HUES64 (cell line): ENCODE data around the gene SFSWAP.

Experiments used
- H3K27ac ChIP-seq: 2 replicates; pipeline ENCODE4 v1.7.0; 2013; ENCODE audit warnings: low read depth, low read length, inconsistent platforms
- H3K27me3 ChIP-seq: 2 replicates; pipeline ENCODE4 v1.6.1; 2013; ENCODE audit warnings: mild to moderate bottlenecking, low read length; ENCODE audit not compliant: insufficient read depth
- H3K36me3 ChIP-seq: 2 replicates; pipeline ENCODE4 v1.6.1; 2013; ENCODE audit warnings: mild to moderate bottlenecking, low read length; ENCODE audit not compliant: insufficient read depth
- H3K4me1 ChIP-seq: 2 replicates; pipeline ENCODE4 v1.6.1; 2013; ENCODE audit warnings: mild to moderate bottlenecking, low read length, moderate library complexity; ENCODE audit not compliant: insufficient read depth
- H3K4me3 ChIP-seq: 2 replicates; pipeline ENCODE4 v1.5.1; 2013; ENCODE audit warnings: mild to moderate bottlenecking, low read length, moderate library complexity
- H3K9ac ChIP-seq: 2 replicates; pipeline ENCODE4 v1.6.1; 2013; ENCODE audit warnings: mild to moderate bottlenecking, low read depth, low read length
- H3K9me3 ChIP-seq: 2 replicates; pipeline ENCODE4 v1.6.1; 2013; ENCODE audit warnings: low read depth, low read length; ENCODE audit not compliant: insufficient read depth
- WGBS: fragments of 150-250, 120-280 bp; methylation state at CpG from one replicate; pipeline ENCODE4 v1.1.7; 2013; ENCODE audit warnings: missing lambda C conversion rate; 5-methylcytosine and 5-hydroxymethylcytosine counted together

The SFSWAP gene

GRCh38 chr12:131690320-131690719 lies 20.6 kb upstream of the SFSWAP start:
- Histone ChIP-seq H3K36me3 (no peaks in the 10 kb centered on the region), H3K27me3 (no peaks in the 10 kb centered on the region), H3K9me3 (no peaks in the 10 kb centered on the region), H3K27ac (no peak overlapping the region), H3K4me1 (no peaks in the 10 kb centered on the region), H3K4me3 (no peak overlapping the region), H3K9ac (no peak overlapping the region)
- 82% methylated on average over 10 of the region's 10 CpGs for WGBS

GRCh38 chr12:131692431-131692830 lies 18.5 kb upstream of the SFSWAP start:
- Histone ChIP-seq H3K4me3 (no peak overlapping the region), H3K27me3 (no peaks in the 10 kb centered on the region)
- 90% methylated on average over 19 of the region's 19 CpGs for WGBS

GRCh38 chr12:131693149-131693548 lies 17.7 kb upstream of the SFSWAP start:
- no peak overlapping the region for H3K9ac ChIP-seq
- 79% methylated on average over 9 of the region's 10 CpGs for WGBS
- no peak overlapping the region for H3K4me3 ChIP-seq
- no peaks in the 10 kb centered on the region for H3K27me3 ChIP-seq
- no peaks in the 10 kb centered on the region for H3K4me1 ChIP-seq
- no peaks in the 10 kb centered on the region for H3K36me3 ChIP-seq
- H3K9me3 ChIP-seq: no peaks in the 10 kb centered on the region
- H3K27ac ChIP-seq: no peak overlapping the region

More at GRCh38 chr12:131692431-131692830, 18.5 kb upstream of the SFSWAP start:
- Histone ChIP-seq H3K27ac (no peak overlapping the region), H3K9me3 (no peaks in the 10 kb centered on the region), H3K4me1 (no peaks in the 10 kb centered on the region), H3K36me3 (no peaks in the 10 kb centered on the region), H3K9ac (no peak overlapping the region)

- 84% methylated on average over 11 of the region's 11 CpGs for WGBS
- Histone ChIP-seq H3K4me3 (no peak overlapping the region), H3K9me3 (no peaks in the 10 kb centered on the region), H3K27ac (no peak overlapping the region), H3K27me3 (peaks cover under 1% of the 10 kb centered on the region; the same call in 1 of the 2 replicates), H3K9ac (no peak overlapping the region), H3K36me3 (no peaks in the 10 kb centered on the region), H3K4me1 (no peaks in the 10 kb centered on the region)
Measured at GRCh38 chr12:131694116-131694838, 16.6 kb upstream of the SFSWAP start.

- Histone ChIP-seq H3K4me3 (no peak overlapping the region), H3K27ac (no peak overlapping the region), H3K9ac (no peak overlapping the region), H3K36me3 (no peaks in the 10 kb centered on the region), H3K27me3 (peaks cover 4% of the 10 kb centered on the region; the same call in 1 of the 2 replicates), H3K4me1 (no peaks in the 10 kb centered on the region), H3K9me3 (no peaks in the 10 kb centered on the region)
- WGBS: 89% methylated on average over 16 of the region's 16 CpGs
Measured at GRCh38 chr12:131695968-131696367, 14.9 kb upstream of the SFSWAP start.

- no peaks in the 10 kb centered on the region for H3K36me3 ChIP-seq
- peaks cover 4% of the 10 kb centered on the region; the same call in 1 of the 2 replicates for H3K27me3 ChIP-seq
- no peak overlapping the region for H3K27ac ChIP-seq
- H3K4me1 ChIP-seq: no peaks in the 10 kb centered on the region
- H3K4me3 ChIP-seq: no peak overlapping the region
- no peak overlapping the region for H3K9ac ChIP-seq
- WGBS: 93% methylated on average over 12 of the region's 12 CpGs
- H3K9me3 ChIP-seq: no peaks in the 10 kb centered on the region
Measured at GRCh38 chr12:131698286-131698685, 12.6 kb upstream of the SFSWAP start.

GRCh38 chr12:131699434-131699833 lies 11.5 kb upstream of the SFSWAP start:
- WGBS: 94% methylated on average over 5 of the region's 5 CpGs
- no peak overlapping the region for H3K9ac ChIP-seq
- H3K4me1 ChIP-seq: no peaks in the 10 kb centered on the region
- H3K9me3 ChIP-seq: no peaks in the 10 kb centered on the region
- H3K4me3 ChIP-seq: no peak overlapping the region
- peaks cover 4% of the 10 kb centered on the region; the same call in 1 of the 2 replicates for H3K27me3 ChIP-seq
- no peaks in the 10 kb centered on the region for H3K36me3 ChIP-seq
- no peak overlapping the region for H3K27ac ChIP-seq

GRCh38 chr12:131700271-131700670 lies 10.6 kb upstream of the SFSWAP start:
- 91% methylated on average over 8 of the region's 8 CpGs for WGBS
- Histone ChIP-seq H3K27ac (no peak overlapping the region), H3K36me3 (no peaks in the 10 kb centered on the region), H3K4me1 (no peaks in the 10 kb centered on the region), H3K4me3 (no peak overlapping the region), H3K9me3 (peaks cover 2% of the 10 kb centered on the region; the same call in 1 of the 2 replicates), H3K27me3 (peaks cover 4% of the 10 kb centered on the region; the same call in 1 of the 2 replicates), H3K9ac (no peak overlapping the region)

GRCh38 chr12:131701705-131702572 lies 9.0 kb upstream of the SFSWAP start:
- Histone ChIP-seq H3K9me3 (peaks cover 2% of the 10 kb centered on the region; the same call in 1 of the 2 replicates), H3K9ac (no peak overlapping the region), H3K36me3 (no peaks in the 10 kb centered on the region), H3K27ac (no peak overlapping the region), H3K4me3 (no peak overlapping the region), H3K4me1 (no peaks in the 10 kb centered on the region), H3K27me3 (peaks cover 4% of the 10 kb centered on the region; the same call in 1 of the 2 replicates)
- WGBS: 88% methylated on average over 13 of the region's 14 CpGs

- Histone ChIP-seq H3K27ac (no peak overlapping the region), H3K4me1 (no peaks in the 10 kb centered on the region), H3K27me3 (peaks cover 4% of the 10 kb centered on the region; the same call in 1 of the 2 replicates), H3K9ac (no peak overlapping the region), H3K9me3 (peaks cover 2% of the 10 kb centered on the region; the same call in 1 of the 2 replicates), H3K4me3 (no peak overlapping the region), H3K36me3 (no peaks in the 10 kb centered on the region)
- 89% methylated on average over 3 of the region's 3 CpGs for WGBS
Measured at GRCh38 chr12:131702573-131702877, 8.4 kb upstream of the SFSWAP start.

- no peaks in the 10 kb centered on the region for H3K36me3 ChIP-seq
- no peak overlapping the region for H3K4me3 ChIP-seq
- H3K9me3 ChIP-seq: peaks cover 2% of the 10 kb centered on the region; the same call in 1 of the 2 replicates
- H3K27ac ChIP-seq: no peak overlapping the region
- no peaks in the 10 kb centered on the region for H3K4me1 ChIP-seq
- peaks cover 4% of the 10 kb centered on the region; the same call in 1 of the 2 replicates for H3K27me3 ChIP-seq
- H3K9ac ChIP-seq: no peak overlapping the region
Measured at GRCh38 chr12:131703161-131703560, 7.7 kb upstream of the SFSWAP start.
